ENCODE results near the gene SPANXN3. TPM values are rescaled to one million over a fixed set of nuclear protein-coding genes. Genes with fewer than 3 reads are reported as not detected.

The SPANXN3 gene
- total RNA-seq, 1 experiment from 2014 or later: not detected

GRCh38 chrX:143462696-143463095 lies 54.6 kb downstream of the SPANXN3 start:
- Histone ChIP-seq H4K20me1 (ENCODE audit: insufficient read depth, low read depth, low read length) (no peaks in the 10 kb centered on the region), H3K9me3 (ENCODE audit: low read length) (peaks cover 32% of the 10 kb centered on the region), H2AFZ (ENCODE audit: low read length) (no peak overlapping the region), H3K4me3 (ENCODE audit: low read length) (no peak overlapping the region), H3K9me2 (replicated peaks; ENCODE audit: insufficient read depth, low read length) (no peaks in the 10 kb centered on the region), H3K4me1 (ENCODE audit: low read length) (no peaks in the 10 kb centered on the region), H3K27me3 (ENCODE audit: low read length) (no peaks in the 10 kb centered on the region), H3K79me2 (ENCODE audit: low read length) (no peaks in the 10 kb centered on the region), H3K4me2 (ENCODE audit: low read depth, low read length, poor library complexity, severe bottlenecking) (no peak overlapping the region), H3K9ac (ENCODE audit: low read length) (no peak overlapping the region), H3K36me3 (ENCODE audit: insufficient read depth, low read length) (no peaks in the 10 kb centered on the region; the same call in 1 of the 2 replicates), H3K27ac (ENCODE audit: low read length) (no peak overlapping the region)
- DNase-seq: no peak

- no peaks in the 10 kb centered on the region; the same call in 1 of the 2 replicates for H3K36me3 ChIP-seq (ENCODE audit: insufficient read depth, low read length)
Observed at GRCh38 chrX:143461606-143462005, 55.7 kb downstream of the SPANXN3 start.

More at GRCh38 chrX:143461606-143462005, 55.7 kb downstream of the SPANXN3 start:
- no peak for DNase-seq
- no peak overlapping the region for H3K4me2 ChIP-seq (ENCODE audit: low read depth, low read length, poor library complexity, severe bottlenecking)
- no peak overlapping the region for H3K9ac ChIP-seq (ENCODE audit: low read length)
- H3K9me3 ChIP-seq (ENCODE audit: low read length): peaks cover 37% of the 10 kb centered on the region
- H3K4me3 ChIP-seq (ENCODE audit: low read length): no peak overlapping the region
- no peaks in the 10 kb centered on the region for H3K27me3 ChIP-seq (ENCODE audit: low read length)
- H3K9me2 ChIP-seq (replicated peaks; ENCODE audit: insufficient read depth, low read length): no peaks in the 10 kb centered on the region
- H4K20me1 ChIP-seq (ENCODE audit: insufficient read depth, low read depth, low read length): no peaks in the 10 kb centered on the region
- no peaks in the 10 kb centered on the region for H3K4me1 ChIP-seq (ENCODE audit: low read length)
- no peaks in the 10 kb centered on the region for H3K79me2 ChIP-seq (ENCODE audit: low read length)
- no peak overlapping the region for H3K27ac ChIP-seq (ENCODE audit: low read length)
- H2AFZ ChIP-seq (ENCODE audit: low read length): no peak overlapping the region

Other genes starting within 250 kb of the SPANXN3 start
- gene SLITRK4, start 118.6 kb upstream of the SPANXN3 start, total RNA-seq (2014; rRNA removed; shearing (Covaris generic); ENCODE audit: low replicate concordance): not detected in 2 replicates
- not detected in 2 replicates for gene SPANXN2, start 203.3 kb upstream of the SPANXN3 start, total RNA-seq (2014; rRNA removed; shearing (Covaris generic); ENCODE audit: low replicate concordance)

All from Karpas-422 (cell line).